MM.1S (cell line): ENCODE measurements around the gene HMOX2.

Experiments used
- CTCF ChIP-seq: fragments of 300-600 bp; sonication (generic); IDR thresholded peaks from 2 replicates; pipeline ENCODE4 v1.5.1; 2016; ENCODE audit warnings: antibody characterized with exemption, low read length, mixed read lengths
- EZH2phosphoT487 ChIP-seq: fragments of 300-600 bp; sonication (generic); IDR thresholded peaks from 2 replicates; pipeline ENCODE4 v1.6.1; 2018; ENCODE audit warnings: antibody characterized with exemption, low read length

- no peak for TF ChIP-seq CTCF
- no peak for TF ChIP-seq EZH2phosphoT487
Measured at GRCh38 chr16:4467916-4468315, 8.3 kb upstream of the HMOX2 start.
